Body of pancreas (tissue), 4 donors: Measurements from ENCODE around the gene APOM. TPM values are rescaled to one million over a fixed set of nuclear protein-coding genes. Genes with fewer than 3 reads are reported as not detected.
A peak's percentile ranks its signal among the peaks of the same experiment; 100 is the strongest.

Source experiments
- ATAC-seq: fragments of 150-250 bp; one replicate; pipeline ENCODE4 v1.9.1; 2016
- DNase-seq, 4 donors: peaks; one replicate each; pipeline ENCODE4 v3.0.0-alpha.2; 2019
- H3K27ac ChIP-seq, 4 donors: fragments of 200-600 bp; sonication (generic); 1 replicate in 3 of 4; 2 replicates in 1 of 4; pipeline versions ENCODE4 v1.5.1 to v1.6.1; 2016 to 2019; ENCODE audit warnings: mild to moderate bottlenecking in 1 of 4, mixed read lengths in 1 of 4, moderate library complexity in 1 of 4
- H3K27me3 ChIP-seq, 2 donors: fragments of 200-600 bp; sonication (generic); one replicate each; pipeline ENCODE4 v1.6.0; 2016; ENCODE audit warnings: mild to moderate bottlenecking in 1 of 2
- H3K36me3 ChIP-seq, 2 donors: fragments of 200-600 bp; sonication (generic); replicated peaks in 1 of 2; 2 replicates each; pipeline ENCODE4 v1.5.1; 2016; ENCODE audit warnings: low read depth in 2 of 2; ENCODE audit not compliant: insufficient read depth in 1 of 2
- H3K4me1 ChIP-seq: fragments of 200-600 bp; sonication (generic); one replicate; pipeline ENCODE4 v1.6.0; 2016
- H3K4me3 ChIP-seq, 2 donors: fragments of 200-600 bp; sonication (generic); 1 replicate in 1 of 2; 2 replicates in 1 of 2; pipeline ENCODE4 v1.5.1; 2016 to 2019
- H3K9me3 ChIP-seq, 3 donors: fragments of 200-600 bp; sonication (generic); 1 replicate in 2 of 3; 2 replicates in 1 of 3; pipeline ENCODE4 v1.5.1; 2016
- CTCF ChIP-seq, 7 experiments: fragments of 450-650 bp in 4 of 7; fragments of 200-600 bp in 3 of 7; sonication (generic) in 3 of 7; IDR thresholded peaks; one replicate each; pipeline ENCODE4 v1.5.1; 2016 to 2019; ENCODE audit warnings: antibody characterized with exemption in 7 of 7
- POLR2A ChIP-seq, 3 donors: fragments of 450-650 bp; IDR thresholded peaks; one replicate each; pipeline ENCODE4 v1.6.1; 2016; ENCODE audit warnings: antibody characterized with exemption in 3 of 3, mild to moderate bottlenecking in 2 of 3
- WGBS, 2 donors: methylation state at CpG; one replicate each; pipeline ENCODE4 v1.1.5; 2017; 5-methylcytosine and 5-hydroxymethylcytosine counted together
- intact Hi-C: fragments of 100-400 bp; cut with DNase I; formaldehyde crosslinking; loops from one replicate; pipeline ENCODE4 v1.15.1; 2023
- total RNA-seq, 2 donors: library from RNA; depleted of rRNA; stranded (reverse); fragments of >200 nt; gene quantifications; one replicate each; pipeline ENCODE4 v1.1.0, GENCODE V29; 2016

APOM gene
- total RNA-seq, 2 donors from 2014 or later: 1.6 TPM; not detected in 1

- H3K27ac ChIP-seq: peak overlapping the region in 1 of 4 donors; percentile 52
- no peak for ATAC-seq
- DNase-seq: peak in 1 of 4 donors; percentile 18
- TF ChIP-seq CTCF (IDR thresholded peaks at IDR 0.05) (no peak), POLR2A (IDR thresholded peaks at IDR 0.05) (no peak)
- no peak overlapping the region for H3K4me3 ChIP-seq
- H3K36me3 ChIP-seq: no peaks in the 10 kb centered on the region
- no peaks in the 10 kb centered on the region for H3K9me3 ChIP-seq
- H3K27me3 ChIP-seq: no peaks in the 10 kb centered on the region
- intact Hi-C loops: no loop called here
- WGBS, 2 donors: 71 to 77% methylated on average over 8 of the region's 8 CpGs
- H3K4me1 ChIP-seq: no peaks in the 10 kb centered on the region
Measured at GRCh38 chr6:31614075-31614619, 41.5 kb upstream of the APOM start.

GRCh38 chr6:31614684-31615578 lies 40.8 kb upstream of the APOM start, which contains the start of gene AIF1:
Gene AIF1 (plus strand): TSS chr6:31615234. CDS start chr6:31615330, 96 bp downstream.
- intact Hi-C loops: no loop called here

GRCh38 chr6:31615748-31616147 lies 39.9 kb upstream of the APOM start:
- TF ChIP-seq POLR2A (IDR thresholded peaks at IDR 0.05) (no peak), CTCF (IDR thresholded peaks at IDR 0.05) (no peak)
- ATAC-seq (no peak), DNase-seq (no peak)
- peaks cover 4% of the 10 kb centered on the region for H3K4me1 ChIP-seq
- H3K36me3 ChIP-seq: no peaks in the 10 kb centered on the region
- WGBS, 2 donors: 69 to 73% methylated on average over 7 of the region's 7 CpGs
- H3K27me3 ChIP-seq: no peaks in the 10 kb centered on the region
- no peak overlapping the region for H3K4me3 ChIP-seq
- H3K27ac ChIP-seq: peak overlapping the region in 1 of 4 donors; percentile 53
- intact Hi-C loops: no loop called here
- no peaks in the 10 kb centered on the region for H3K9me3 ChIP-seq

More at GRCh38 chr6:31614684-31615578, 40.8 kb upstream of the APOM start, which contains the start of gene AIF1:
- Histone ChIP-seq H3K36me3 (no peaks in the 10 kb centered on the region), H3K27me3 (no peaks in the 10 kb centered on the region), H3K9me3 (no peaks in the 10 kb centered on the region), H3K4me3 (no peak within 1 kb of the TSS), H3K4me1 (peaks cover 4% of the 10 kb centered on the region), H3K27ac (peak within 1 kb of the TSS in 2 of 4 donors; percentile 8 to 53)
- WGBS, 2 donors: 55 to 69% methylated on average over 6 of the region's 6 CpGs
- ATAC-seq: no peak
- peak in 1 of 4 donors; percentile 40 for DNase-seq
- no peak for TF ChIP-seq POLR2A (IDR thresholded peaks at IDR 0.05)
- TF ChIP-seq CTCF (IDR thresholded peaks at IDR 0.05): no peak

GRCh38 chr6:31617010-31617409 lies 38.7 kb upstream of the APOM start:
- Histone ChIP-seq H3K4me1 (peaks cover 13% of the 10 kb centered on the region), H3K9me3 (no peaks in the 10 kb centered on the region), H3K27ac (no peak overlapping the region), H3K36me3 (no peaks in the 10 kb centered on the region), H3K27me3 (no peaks in the 10 kb centered on the region), H3K4me3 (no peak overlapping the region)
- WGBS, 2 donors: 79 to 83% methylated on average over 2 of the region's 2 CpGs
- TF ChIP-seq POLR2A (IDR thresholded peaks at IDR 0.05): no peak
- TF ChIP-seq CTCF (IDR thresholded peaks at IDR 0.05): no peak
- no peak for ATAC-seq
- no peak for DNase-seq
- intact Hi-C loops: no loop called here
